NCI-H1092 (cell line): ENCODE results near the gene TAF1D.
A peak's percentile ranks its signal among the peaks of the same experiment; 100 is the strongest.
"Not testable (repeated sequence)": the region's sequence is repeated elsewhere in the genome, so short reads cannot be mapped to it uniquely, and the experiment has no call there.

Experiments used
- DNase-seq: peaks from one replicate; lab custom pipeline; 2025; lab: John Stamatoyannopoulos, UW

Gene TAF1D

GRCh38 chr11:93747122-93747521 is 5.8 kb upstream of the TAF1D start:
- no peak for DNase-seq

- no peak for DNase-seq
Measured at GRCh38 chr11:93746101-93746500, 4.8 kb upstream of the TAF1D start.

GRCh38 chr11:93745005-93745755 is 3.9 kb upstream of the TAF1D start:
- not testable (repeated sequence) for DNase-seq

- no peak for DNase-seq
Measured at GRCh38 chr11:93744669-93745004, 3.3 kb upstream of the TAF1D start.

GRCh38 chr11:93743291-93743690 is 2.0 kb upstream of the TAF1D start:
- DNase-seq: no peak

GRCh38 chr11:93741882-93742226 is 559 bp upstream of the TAF1D start:
- DNase-seq: peak; percentile 59

- peak; percentile 40 for DNase-seq
Measured at GRCh38 chr11:93740730-93741093, 583 bp downstream of the TAF1D start.

- no peak for DNase-seq
Measured at GRCh38 chr11:93740031-93740729, 1.1 kb downstream of the TAF1D start.

- DNase-seq: no peak
Measured at GRCh38 chr11:93738647-93739081, 2.6 kb downstream of the TAF1D start.

GRCh38 chr11:93737904-93738612 is 3.2 kb downstream of the TAF1D start:
- DNase-seq: no peak

- DNase-seq: no peak
Measured at GRCh38 chr11:93736129-93736528, 5.2 kb downstream of the TAF1D start.

- no peak for DNase-seq
Measured at GRCh38 chr11:93735627-93736026, 5.7 kb downstream of the TAF1D start.

GRCh38 chr11:93734427-93735222 is 6.7 kb downstream of the TAF1D start:
- DNase-seq: no peak

- DNase-seq: no peak
Measured at GRCh38 chr11:93733474-93733873, 7.8 kb downstream of the TAF1D start.

GRCh38 chr11:93732237-93732892 is 8.9 kb downstream of the TAF1D start:
- DNase-seq: no peak

- no peak for DNase-seq
Measured at GRCh38 chr11:93730108-93731107, 10.9 kb downstream of the TAF1D start.

- DNase-seq: no peak
Measured at GRCh38 chr11:93729129-93729616, 12.1 kb downstream of the TAF1D start.

GRCh38 chr11:93728792-93729128 is 12.5 kb downstream of the TAF1D start:
- no peak for DNase-seq

GRCh38 chr11:93727985-93728791 is 13.1 kb downstream of the TAF1D start:
- DNase-seq: no peak

GRCh38 chr11:93724089-93724488 is 17.2 kb downstream of the TAF1D start:
- no peak for DNase-seq
